ENCODE measurements around the gene HOXD4.

HOXD4 gene

DNA sequence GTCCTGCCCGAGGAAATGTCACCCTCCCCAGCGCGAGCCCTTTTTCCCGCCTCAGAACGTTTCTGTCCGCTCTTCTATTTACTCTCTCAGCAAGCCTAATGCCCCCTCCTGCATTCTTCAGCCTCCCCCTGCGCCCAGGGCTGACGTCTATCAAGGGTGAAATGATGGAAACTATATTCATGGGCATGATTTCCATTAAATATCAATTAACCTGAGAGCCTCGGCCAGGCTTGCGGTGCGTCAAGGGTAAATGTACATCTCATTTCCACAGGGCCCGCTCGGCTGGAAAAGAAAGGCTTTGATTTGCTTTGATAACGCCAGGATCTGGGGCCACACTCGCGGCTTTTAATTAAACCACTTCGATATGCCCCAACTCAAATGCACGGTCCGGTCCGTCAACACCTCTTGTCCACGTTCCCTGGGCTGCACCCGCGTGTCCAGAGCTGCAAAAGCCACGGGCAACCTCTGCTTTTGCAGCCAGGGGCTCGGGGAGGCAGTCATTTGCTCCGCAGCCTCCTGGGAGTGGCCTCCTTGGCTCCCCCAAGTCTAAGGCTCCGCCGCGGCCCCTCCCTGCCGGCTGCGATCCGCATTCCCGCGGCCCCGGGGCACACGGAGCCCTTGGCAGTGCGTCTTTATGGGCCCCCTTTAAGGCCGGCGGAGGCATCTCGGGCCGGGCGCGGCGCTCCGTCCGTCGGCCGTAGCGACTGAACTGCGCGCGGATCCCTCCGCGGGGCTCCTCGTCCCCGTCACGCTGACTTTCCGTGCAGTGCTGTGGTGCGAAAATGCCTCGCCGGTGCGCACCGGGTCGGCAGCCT, 22.2 kb upstream of the HOXD4 start, which contains the start of gene HOXD8:
TSS of gene HOXD8 (plus strand) at position 724 of the 815 bp plus-strand sequence. CDS start 662 bp downstream, outside the sequence.
- H3K9me3 Mint-ChIP-seq: no peaks in the 10 kb centered on the region
- peak within 1 kb of the TSS; percentile 49 for H3K4me3 Mint-ChIP-seq
- H3K27me3 Mint-ChIP-seq (ENCODE audit: low read depth): peaks cover 85% of the 10 kb centered on the region
- H3K4me1 Mint-ChIP-seq (ENCODE audit: low read depth): peaks cover 5% of the 10 kb centered on the region
- H3K36me3 Mint-ChIP-seq (ENCODE audit: low read depth): peaks cover 1% of the 10 kb centered on the region
- peak within 1 kb of the TSS; percentile 52 for H3K27ac Mint-ChIP-seq
- DNase-seq (ENCODE audit: low spot score): no peak

- no peak for DNase-seq (ENCODE audit: low spot score)
- Mint-ChIP-seq H3K27ac (no peak overlapping the region), H3K9me3 (no peaks in the 10 kb centered on the region), H3K27me3 (ENCODE audit: low read depth) (peaks cover 85% of the 10 kb centered on the region), H3K4me3 (no peak overlapping the region), H3K4me1 (ENCODE audit: low read depth) (peaks cover 5% of the 10 kb centered on the region), H3K36me3 (ENCODE audit: low read depth) (peaks cover 1% of the 10 kb centered on the region)
Observed at GRCh38 chr2:176129813-176130146, 21.6 kb upstream of the HOXD4 start.

DNA sequence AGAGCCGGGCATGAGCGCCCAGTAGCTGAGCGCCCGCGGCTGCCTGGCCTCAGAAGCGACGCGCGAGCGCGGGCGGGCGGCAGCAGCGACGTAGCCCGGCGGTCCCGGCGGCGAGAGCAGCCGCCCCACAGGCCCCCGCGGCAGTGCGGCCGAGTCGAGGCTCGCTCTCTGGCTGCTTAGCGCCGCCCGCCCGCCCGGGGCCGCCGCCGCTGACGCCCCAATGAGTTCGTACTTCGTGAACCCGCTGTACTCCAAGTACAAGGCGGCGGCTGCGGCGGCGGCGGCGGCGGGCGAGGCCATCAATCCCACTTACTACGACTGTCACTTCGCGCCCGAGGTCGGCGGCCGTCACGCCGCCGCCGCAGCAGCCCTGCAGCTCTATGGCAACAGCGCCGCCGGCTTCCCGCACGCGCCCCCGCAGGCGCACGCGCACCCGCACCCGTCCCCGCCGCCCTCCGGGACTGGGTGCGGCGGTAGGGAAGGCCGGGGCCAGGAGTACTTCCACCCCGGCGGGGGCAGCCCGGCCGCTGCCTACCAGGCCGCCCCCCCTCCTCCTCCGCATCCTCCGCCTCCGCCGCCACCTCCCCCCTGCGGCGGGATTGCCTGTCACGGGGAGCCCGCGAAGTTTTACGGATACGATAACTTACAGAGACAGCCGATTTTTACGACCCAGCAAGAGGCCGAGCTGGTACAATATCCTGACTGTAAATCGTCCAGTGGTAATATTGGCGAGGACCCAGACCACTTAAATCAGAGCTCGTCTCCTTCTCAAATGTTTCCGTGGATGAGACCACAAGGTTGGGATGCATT, 21.0 kb upstream of the HOXD4 start:
- Mint-ChIP-seq H3K4me3 (peak overlapping the region; percentile 43), H3K27ac (peak overlapping the region; percentile 80)
- DNase-seq (ENCODE audit: low spot score): no peak

GRCh38 chr2:176130957-176131847, 20.1 kb upstream of the HOXD4 start:
- Mint-ChIP-seq H3K4me3 (peak overlapping the region; percentile 48), H3K4me1 (ENCODE audit: low read depth) (peaks cover 9% of the 10 kb centered on the region), H3K9me3 (no peaks in the 10 kb centered on the region), H3K27ac (peak overlapping the region; percentile 80), H3K36me3 (ENCODE audit: low read depth) (peaks cover 1% of the 10 kb centered on the region), H3K27me3 (ENCODE audit: low read depth) (peaks cover 85% of the 10 kb centered on the region)
- DNase-seq (ENCODE audit: low spot score): no peak

More for the DNA sequence above, 21.0 kb upstream of the HOXD4 start:
- H3K27me3 Mint-ChIP-seq (ENCODE audit: low read depth): peaks cover 85% of the 10 kb centered on the region
- H3K4me1 Mint-ChIP-seq (ENCODE audit: low read depth): peaks cover 5% of the 10 kb centered on the region
- no peaks in the 10 kb centered on the region for H3K9me3 Mint-ChIP-seq
- H3K36me3 Mint-ChIP-seq (ENCODE audit: low read depth): peaks cover 1% of the 10 kb centered on the region

DNA sequence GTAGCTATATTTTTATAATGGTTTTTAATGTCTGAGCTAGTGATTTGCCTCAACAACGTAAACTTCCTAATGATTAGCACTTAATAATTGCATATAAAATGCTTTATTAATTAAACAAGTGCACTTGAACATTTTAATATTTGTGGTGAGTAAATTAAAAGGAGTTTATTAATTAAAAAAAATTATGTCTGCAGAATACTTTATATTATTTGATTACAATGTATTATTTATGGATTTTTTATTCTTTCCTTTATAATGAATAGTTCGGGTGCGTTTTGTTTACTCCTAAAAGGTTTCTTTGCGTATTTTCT, 19.5 kb upstream of the HOXD4 start:
- H3K9me3 Mint-ChIP-seq: no peaks in the 10 kb centered on the region
- peaks cover 84% of the 10 kb centered on the region for H3K27me3 Mint-ChIP-seq (ENCODE audit: low read depth)
- peaks cover 9% of the 10 kb centered on the region for H3K4me1 Mint-ChIP-seq (ENCODE audit: low read depth)
- no peak overlapping the region for H3K4me3 Mint-ChIP-seq
- peaks cover 1% of the 10 kb centered on the region for H3K36me3 Mint-ChIP-seq (ENCODE audit: low read depth)
- H3K27ac Mint-ChIP-seq: no peak overlapping the region
- DNase-seq (ENCODE audit: low spot score): no peak

GRCh38 chr2:176132205-176133171, 18.9 kb upstream of the HOXD4 start:
- Mint-ChIP-seq H3K4me1 (ENCODE audit: low read depth) (peaks cover 11% of the 10 kb centered on the region), H3K4me3 (peak overlapping the region; percentile 66), H3K9me3 (no peaks in the 10 kb centered on the region), H3K27me3 (ENCODE audit: low read depth) (peaks cover 85% of the 10 kb centered on the region), H3K36me3 (ENCODE audit: low read depth) (peaks cover 1% of the 10 kb centered on the region), H3K27ac (peak overlapping the region; percentile 27)
- DNase-seq (ENCODE audit: low spot score): no peak

DNA sequence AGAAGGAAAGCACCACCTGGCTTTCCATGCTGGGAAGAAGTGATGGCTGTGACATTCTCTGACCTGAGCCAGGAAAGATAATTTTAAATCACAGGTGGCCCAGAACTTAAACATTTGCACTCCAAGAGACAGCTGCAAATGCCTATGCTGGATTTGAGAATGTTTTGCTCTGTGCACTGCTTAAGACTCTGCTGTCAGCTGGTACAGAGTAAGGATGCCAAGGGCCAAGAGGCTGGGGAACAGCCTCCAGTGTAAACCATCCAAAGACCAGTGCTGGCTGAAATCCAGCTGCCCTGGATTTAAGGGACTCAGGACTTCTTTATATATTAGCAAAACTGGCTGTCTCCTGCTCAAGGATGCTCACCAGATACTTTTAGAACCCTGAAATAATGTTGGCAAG, 18.0 kb upstream of the HOXD4 start:
- Mint-ChIP-seq H3K4me3 (no peak overlapping the region), H3K36me3 (ENCODE audit: low read depth) (peaks cover 1% of the 10 kb centered on the region), H3K9me3 (no peaks in the 10 kb centered on the region), H3K4me1 (ENCODE audit: low read depth) (peaks cover 12% of the 10 kb centered on the region), H3K27me3 (ENCODE audit: low read depth) (peaks cover 85% of the 10 kb centered on the region), H3K27ac (no peak overlapping the region)
- no peak for DNase-seq (ENCODE audit: low spot score)

- Mint-ChIP-seq H3K9me3 (no peaks in the 10 kb centered on the region), H3K4me3 (no peak overlapping the region), H3K27me3 (ENCODE audit: low read depth) (peaks cover 85% of the 10 kb centered on the region), H3K4me1 (ENCODE audit: low read depth) (peaks cover 18% of the 10 kb centered on the region), H3K36me3 (ENCODE audit: low read depth) (peaks cover 1% of the 10 kb centered on the region), H3K27ac (no peak overlapping the region)
- no peak for DNase-seq (ENCODE audit: low spot score)
Observed at GRCh38 chr2:176134035-176134434, 17.3 kb upstream of the HOXD4 start.

GRCh38 chr2:176135035-176135440, 16.3 kb upstream of the HOXD4 start:
- Mint-ChIP-seq H3K36me3 (ENCODE audit: low read depth) (peaks cover 1% of the 10 kb centered on the region), H3K27me3 (ENCODE audit: low read depth) (peaks cover 91% of the 10 kb centered on the region), H3K4me3 (no peak overlapping the region), H3K9me3 (no peaks in the 10 kb centered on the region), H3K27ac (no peak overlapping the region), H3K4me1 (ENCODE audit: low read depth) (peaks cover 25% of the 10 kb centered on the region)
- DNase-seq (ENCODE audit: low spot score): no peak

DNA sequence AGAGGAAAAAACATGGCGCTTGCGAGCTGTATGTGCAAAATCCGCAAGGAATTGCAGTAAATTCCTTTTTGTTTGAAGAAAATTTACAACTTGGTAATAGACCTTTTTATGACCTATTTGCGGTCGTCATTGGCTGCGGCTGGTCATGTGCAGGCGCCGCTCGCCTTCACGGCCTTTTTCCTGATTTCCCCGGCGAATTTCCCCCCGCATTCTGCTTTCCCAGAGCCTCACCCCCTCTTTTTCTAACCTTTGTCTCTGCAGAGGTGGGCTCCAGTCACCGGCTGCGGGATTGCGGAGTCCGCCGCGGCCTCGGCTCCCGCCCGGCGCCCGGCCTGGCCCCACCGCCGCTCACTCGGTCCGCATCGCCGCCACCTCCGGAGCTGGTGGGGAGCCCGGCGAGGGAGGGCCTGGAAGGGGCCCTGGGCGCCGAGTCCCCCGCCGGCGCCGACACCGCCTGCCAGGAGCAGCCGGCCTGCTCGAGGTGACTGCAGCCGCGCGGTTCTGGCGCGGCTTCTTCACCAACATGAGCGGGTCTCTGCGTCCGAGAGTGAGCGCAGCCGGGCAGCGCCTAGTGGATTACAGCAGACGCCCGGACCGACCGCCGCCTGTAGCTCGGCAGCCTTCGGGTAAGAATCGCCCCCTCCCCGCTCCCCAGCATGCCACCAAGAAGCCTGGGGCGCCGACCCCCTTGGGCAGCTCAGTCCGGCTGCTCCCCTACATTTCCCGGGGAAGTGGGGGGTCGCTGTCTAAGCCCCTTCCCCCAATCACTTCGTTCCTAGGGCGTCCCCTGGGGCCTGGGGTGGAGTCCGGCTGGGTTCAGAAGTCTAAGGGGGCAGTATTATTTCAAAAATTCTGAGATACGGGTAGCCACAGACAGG, 14.7 kb upstream of the HOXD4 start:
- Mint-ChIP-seq H3K27me3 (ENCODE audit: low read depth) (peaks cover 93% of the 10 kb centered on the region), H3K36me3 (ENCODE audit: low read depth) (peaks cover 1% of the 10 kb centered on the region), H3K9me3 (no peaks in the 10 kb centered on the region), H3K27ac (no peak overlapping the region), H3K4me3 (no peak overlapping the region), H3K4me1 (ENCODE audit: low read depth) (peaks cover 24% of the 10 kb centered on the region)
- no peak for DNase-seq (ENCODE audit: low spot score)

DNA sequence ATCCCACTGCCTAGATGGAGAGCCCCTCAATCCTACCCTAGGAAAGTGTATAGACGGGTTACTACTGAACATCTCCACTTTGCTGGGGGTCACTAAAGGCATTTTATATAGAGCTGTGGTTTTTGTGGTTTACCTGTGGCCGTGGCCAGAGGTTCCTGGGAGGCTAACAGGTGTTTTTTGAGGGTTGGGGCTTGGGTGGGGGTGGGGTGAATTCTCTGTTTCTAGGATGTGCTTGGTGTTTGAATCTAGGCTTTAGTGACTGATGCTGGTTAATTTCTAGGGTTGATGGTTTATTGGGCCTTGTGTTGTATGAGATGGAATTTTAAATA, 14.1 kb upstream of the HOXD4 start:
- Mint-ChIP-seq H3K9me3 (no peaks in the 10 kb centered on the region), H3K27me3 (ENCODE audit: low read depth) (peaks cover 93% of the 10 kb centered on the region), H3K4me3 (no peak overlapping the region), H3K36me3 (ENCODE audit: low read depth) (peaks cover 1% of the 10 kb centered on the region), H3K4me1 (ENCODE audit: low read depth) (peaks cover 24% of the 10 kb centered on the region), H3K27ac (no peak overlapping the region)
- DNase-seq (ENCODE audit: low spot score): no peak

DNA sequence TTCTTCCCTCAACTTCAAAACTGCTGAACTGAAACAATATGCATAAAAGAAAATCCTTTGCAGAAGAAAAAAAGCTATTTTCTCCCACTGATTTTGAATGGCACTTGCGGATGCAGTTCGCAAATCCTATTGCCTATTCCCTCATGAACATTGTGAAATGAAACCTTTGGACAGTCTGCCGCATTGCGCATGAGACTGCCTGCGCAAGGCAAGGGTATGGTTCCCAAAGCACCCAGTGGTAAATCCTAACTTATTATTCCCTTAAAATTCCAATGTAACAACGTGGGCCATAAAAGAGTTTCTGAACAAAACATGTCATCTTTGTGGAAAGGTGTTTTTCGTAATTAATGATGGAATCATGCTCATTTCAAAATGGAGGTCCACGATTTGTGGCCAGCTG, 13.4 kb upstream of the HOXD4 start:
- H3K36me3 Mint-ChIP-seq (ENCODE audit: low read depth): no peaks in the 10 kb centered on the region
- DNase-seq (ENCODE audit: low spot score): no peak
- no peak overlapping the region for H3K4me3 Mint-ChIP-seq
- peaks cover 93% of the 10 kb centered on the region for H3K27me3 Mint-ChIP-seq (ENCODE audit: low read depth)
- no peak overlapping the region for H3K27ac Mint-ChIP-seq
- H3K4me1 Mint-ChIP-seq (ENCODE audit: low read depth): peaks cover 21% of the 10 kb centered on the region
- no peaks in the 10 kb centered on the region for H3K9me3 Mint-ChIP-seq
